PC-3 (cell line): ENCODE results near the gene HID1.
A peak's percentile ranks its signal among the peaks of the same experiment; 100 is the strongest.

Experiments used
- EZH2 ChIP-seq: fragments of 300-600 bp; sonication (generic); IDR thresholded peaks from one replicate; pipeline ENCODE4 v1.6.1; 2017; ENCODE audit warnings: antibody characterized with exemption, mild to moderate bottlenecking, low read length; ENCODE audit not compliant: unreplicated experiment
- EZH2phosphoT487 ChIP-seq: fragments of 300-600 bp; sonication (generic); IDR thresholded peaks from 2 replicates; pipeline ENCODE4 v1.6.1; 2018; ENCODE audit warnings: mild to moderate bottlenecking, antibody characterized with exemption, low read length, borderline replicate concordance
- TF ChIP-seq, protein P1 (sequence below): fragments of 300-600 bp; sonication (generic); conservative IDR thresholded peaks from 2 replicates; pipeline ENCODE4 v1.5.1; 2017; ENCODE audit warnings: antibody characterized with exemption, low read depth, mild to moderate bottlenecking, low read length

DNA sequence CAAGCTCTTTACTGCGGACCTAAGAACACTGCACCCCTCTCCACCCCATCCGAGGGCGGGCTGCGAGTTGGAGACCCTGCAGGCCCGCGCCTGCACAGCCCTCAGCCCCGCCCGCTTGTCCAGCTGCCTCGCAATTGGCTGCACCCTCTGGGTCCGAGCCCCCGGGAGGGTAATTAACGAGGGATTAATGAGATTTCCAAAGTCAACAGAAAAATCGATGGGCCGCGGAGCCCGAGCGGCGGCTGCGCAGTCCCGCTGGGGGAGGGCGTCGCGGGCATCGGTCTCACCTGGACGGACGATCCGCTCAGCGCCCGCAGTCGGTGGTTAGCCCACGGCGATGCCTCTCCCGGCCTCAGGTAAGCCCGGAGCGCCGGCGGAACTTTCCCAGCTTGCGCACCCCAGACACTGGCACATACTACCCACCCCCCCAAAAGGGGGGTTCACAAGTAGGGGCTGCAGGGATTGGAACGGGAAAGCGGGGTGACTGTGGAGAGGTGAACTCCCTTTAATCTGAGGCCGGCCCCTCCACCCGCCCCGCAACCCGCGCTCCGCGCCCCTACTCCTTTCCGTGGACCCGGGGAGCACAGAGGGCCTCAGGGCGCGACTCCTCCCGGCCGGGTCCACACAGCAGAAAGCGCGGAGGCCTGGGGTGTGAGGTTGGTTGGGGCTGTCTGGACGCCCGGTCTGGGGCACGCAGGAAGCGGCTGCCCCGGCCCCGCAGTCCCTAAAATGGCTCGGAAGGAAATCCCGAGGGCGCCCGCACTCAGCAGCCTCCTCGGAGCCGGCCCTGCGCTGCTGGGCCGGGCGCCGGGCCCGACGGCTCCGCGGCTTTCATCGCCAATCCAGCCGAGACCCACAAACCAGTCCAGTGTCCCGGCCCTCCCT is 36.7 kb downstream of the HID1 start, which contains the start of gene OTOP3:
- TF ChIP-seq, protein P1, sequence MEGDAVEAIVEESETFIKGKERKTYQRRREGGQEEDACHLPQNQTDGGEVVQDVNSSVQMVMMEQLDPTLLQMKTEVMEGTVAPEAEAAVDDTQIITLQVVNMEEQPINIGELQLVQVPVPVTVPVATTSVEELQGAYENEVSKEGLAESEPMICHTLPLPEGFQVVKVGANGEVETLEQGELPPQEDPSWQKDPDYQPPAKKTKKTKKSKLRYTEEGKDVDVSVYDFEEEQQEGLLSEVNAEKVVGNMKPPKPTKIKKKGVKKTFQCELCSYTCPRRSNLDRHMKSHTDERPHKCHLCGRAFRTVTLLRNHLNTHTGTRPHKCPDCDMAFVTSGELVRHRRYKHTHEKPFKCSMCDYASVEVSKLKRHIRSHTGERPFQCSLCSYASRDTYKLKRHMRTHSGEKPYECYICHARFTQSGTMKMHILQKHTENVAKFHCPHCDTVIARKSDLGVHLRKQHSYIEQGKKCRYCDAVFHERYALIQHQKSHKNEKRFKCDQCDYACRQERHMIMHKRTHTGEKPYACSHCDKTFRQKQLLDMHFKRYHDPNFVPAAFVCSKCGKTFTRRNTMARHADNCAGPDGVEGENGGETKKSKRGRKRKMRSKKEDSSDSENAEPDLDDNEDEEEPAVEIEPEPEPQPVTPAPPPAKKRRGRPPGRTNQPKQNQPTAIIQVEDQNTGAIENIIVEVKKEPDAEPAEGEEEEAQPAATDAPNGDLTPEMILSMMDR = no peak
- TF ChIP-seq EZH2phosphoT487 = peak; percentile 54
- peak; percentile 92 for TF ChIP-seq EZH2
